Choroid plexus epithelial cell (primary cell): Measurements from ENCODE around the gene NAPB.
A peak's percentile ranks its signal among the peaks of the same experiment; 100 is the strongest.

Source experiments
- DNase-seq: peaks from one replicate; pipeline ENCODE4 v3.0.0-alpha.2; 2010; ENCODE audit warnings: low read depth
- H3K4me3 ChIP-seq: 2 replicates; pipeline ENCODE4 v1.5.1; 2011; ENCODE audit warnings: low read depth, mild to moderate bottlenecking, control low read depth, low read length, moderate library complexity
- TF ChIP-seq, protein P1 (sequence below): conservative IDR thresholded peaks from 2 replicates; pipeline ENCODE4 v1.5.1; 2011; ENCODE audit warnings: low read depth, mild to moderate bottlenecking, control low read depth, inconsistent platforms, low read length, moderate library complexity

Gene NAPB

DNA sequence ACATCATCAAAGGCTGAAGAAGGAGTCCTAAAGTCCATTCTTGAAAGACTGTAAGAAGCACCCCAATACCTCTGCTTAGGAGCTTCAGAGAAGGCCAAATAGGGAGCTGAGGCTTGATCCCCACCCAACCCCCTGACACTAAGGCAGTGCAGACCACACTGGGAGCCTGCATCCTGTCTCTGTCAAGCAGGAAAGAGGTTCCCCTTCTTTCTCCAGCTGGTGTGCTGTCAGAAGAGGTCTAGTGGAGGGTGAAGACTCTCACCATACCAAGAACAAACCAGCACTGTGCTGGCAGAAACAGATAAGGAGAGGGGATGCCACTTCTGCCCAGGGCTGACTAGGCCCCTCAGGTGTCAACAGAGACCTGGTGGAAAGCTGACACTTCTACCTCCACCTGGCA is 39.4 kb downstream of the NAPB start:
- no peak overlapping the region for H3K4me3 ChIP-seq
- DNase-seq = no peak
- TF ChIP-seq, protein P1, sequence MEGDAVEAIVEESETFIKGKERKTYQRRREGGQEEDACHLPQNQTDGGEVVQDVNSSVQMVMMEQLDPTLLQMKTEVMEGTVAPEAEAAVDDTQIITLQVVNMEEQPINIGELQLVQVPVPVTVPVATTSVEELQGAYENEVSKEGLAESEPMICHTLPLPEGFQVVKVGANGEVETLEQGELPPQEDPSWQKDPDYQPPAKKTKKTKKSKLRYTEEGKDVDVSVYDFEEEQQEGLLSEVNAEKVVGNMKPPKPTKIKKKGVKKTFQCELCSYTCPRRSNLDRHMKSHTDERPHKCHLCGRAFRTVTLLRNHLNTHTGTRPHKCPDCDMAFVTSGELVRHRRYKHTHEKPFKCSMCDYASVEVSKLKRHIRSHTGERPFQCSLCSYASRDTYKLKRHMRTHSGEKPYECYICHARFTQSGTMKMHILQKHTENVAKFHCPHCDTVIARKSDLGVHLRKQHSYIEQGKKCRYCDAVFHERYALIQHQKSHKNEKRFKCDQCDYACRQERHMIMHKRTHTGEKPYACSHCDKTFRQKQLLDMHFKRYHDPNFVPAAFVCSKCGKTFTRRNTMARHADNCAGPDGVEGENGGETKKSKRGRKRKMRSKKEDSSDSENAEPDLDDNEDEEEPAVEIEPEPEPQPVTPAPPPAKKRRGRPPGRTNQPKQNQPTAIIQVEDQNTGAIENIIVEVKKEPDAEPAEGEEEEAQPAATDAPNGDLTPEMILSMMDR = no peak

DNA sequence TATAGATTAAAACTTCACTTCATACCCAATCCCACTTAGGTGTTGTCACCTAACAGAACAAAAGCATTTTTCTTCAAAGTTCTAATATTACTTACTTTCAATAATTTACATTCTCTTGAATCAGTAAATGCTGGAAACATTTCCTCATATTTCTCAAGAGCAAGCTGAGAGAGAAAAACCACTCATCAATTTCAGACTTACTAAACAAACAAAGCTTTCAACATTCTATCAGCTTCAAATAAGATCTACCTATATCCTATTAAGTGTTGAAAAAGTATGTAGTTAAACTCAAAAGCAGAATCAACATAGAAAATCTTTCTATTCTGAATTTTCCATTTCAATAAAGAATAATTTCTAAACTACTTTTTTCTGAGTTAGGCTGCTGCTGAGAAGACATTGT is 41.5 kb downstream of the NAPB start:
- TF ChIP-seq, protein P1 = no peak
- no peak for DNase-seq
- H3K4me3 ChIP-seq = no peak overlapping the region

DNA sequence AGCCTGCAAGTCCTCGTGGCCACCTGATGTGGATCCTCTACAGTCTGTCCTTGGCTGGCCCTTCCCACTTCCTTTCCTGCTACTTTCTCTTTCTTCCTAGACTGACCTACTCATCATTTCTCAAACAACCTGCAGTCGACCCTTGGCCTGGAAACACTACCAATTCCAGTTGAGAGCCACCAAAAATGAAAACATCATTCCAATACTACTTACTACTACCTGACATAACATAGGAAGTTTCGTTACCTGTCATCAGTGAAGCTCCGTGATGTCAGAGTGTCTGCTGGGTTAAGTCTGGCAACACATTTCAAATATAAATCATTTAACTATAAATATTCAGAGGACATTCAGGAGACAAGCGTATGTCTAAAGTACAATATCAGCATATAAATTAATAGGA is 45.5 kb downstream of the NAPB start:
- DNase-seq = no peak
- TF ChIP-seq, protein P1 = no peak

DNA sequence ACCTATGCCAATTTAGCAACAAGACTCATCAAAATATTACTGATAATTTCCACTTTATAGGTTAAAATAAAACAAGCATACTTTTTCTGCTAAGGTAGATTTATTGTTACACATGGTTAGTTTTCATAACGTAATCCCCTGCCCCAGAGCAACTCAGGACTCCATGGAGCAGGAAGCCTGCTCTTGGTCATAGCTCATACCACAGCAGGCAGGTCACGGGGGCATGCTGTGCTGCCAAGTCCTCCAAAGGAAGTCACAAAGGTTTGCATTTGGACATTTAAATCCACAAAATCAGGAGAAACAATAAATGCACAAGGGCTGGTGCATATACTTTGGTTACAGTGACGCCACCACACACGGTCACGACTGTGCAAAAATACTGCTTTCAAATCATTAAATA is 46.8 kb downstream of the NAPB start:
- TF ChIP-seq, protein P1 = no peak
- DNase-seq = peak; percentile 56
- no peak overlapping the region for H3K4me3 ChIP-seq

More for the DNA sequence above, 45.5 kb downstream of the NAPB start:
- H3K4me3 ChIP-seq = no peak overlapping the region

DNA sequence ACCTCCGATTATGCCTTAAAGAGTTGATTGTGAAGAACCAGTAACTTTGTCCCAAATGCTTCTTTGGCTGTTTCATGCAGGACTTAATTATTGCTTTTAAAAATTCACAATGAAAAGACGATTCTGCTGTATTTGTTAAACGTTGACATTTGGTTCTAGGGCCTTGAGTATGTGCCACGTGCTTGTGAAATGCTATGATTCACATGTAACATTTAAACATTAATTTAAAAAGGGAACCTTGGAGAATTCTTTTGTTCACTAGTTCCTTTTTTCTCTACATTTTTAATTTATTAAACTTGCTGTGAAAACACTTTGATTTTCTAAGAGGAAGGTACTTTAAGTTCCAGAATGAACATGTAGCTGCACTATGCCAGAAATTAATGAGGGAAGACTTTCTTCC is 49.8 kb downstream of the NAPB start:
- no peak for DNase-seq
- no peak overlapping the region for H3K4me3 ChIP-seq

DNA sequence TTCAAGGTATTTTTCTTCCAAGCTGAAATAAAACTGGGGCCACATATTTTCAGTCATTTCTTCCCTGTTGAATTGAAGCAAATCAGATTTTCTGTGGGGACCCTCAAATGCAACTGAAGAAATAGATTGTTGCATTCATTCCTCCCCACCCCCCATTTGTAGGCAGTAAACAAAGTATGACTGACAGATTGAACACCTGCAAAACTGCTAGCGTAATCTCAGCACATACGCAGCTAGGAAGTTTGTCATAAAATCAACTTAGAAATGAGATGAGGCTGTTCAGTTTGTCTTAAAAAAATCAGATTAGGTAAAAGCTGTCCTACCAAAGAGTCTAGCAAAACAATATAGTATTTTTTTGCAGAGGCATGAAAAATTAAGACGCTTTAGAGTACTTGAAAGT is 50.4 kb downstream of the NAPB start:
- no peak for DNase-seq
- TF ChIP-seq, protein P1 = no peak
- H3K4me3 ChIP-seq = no peak overlapping the region

More for the DNA sequence above, 49.8 kb downstream of the NAPB start:
- TF ChIP-seq, protein P1 = no peak

DNA sequence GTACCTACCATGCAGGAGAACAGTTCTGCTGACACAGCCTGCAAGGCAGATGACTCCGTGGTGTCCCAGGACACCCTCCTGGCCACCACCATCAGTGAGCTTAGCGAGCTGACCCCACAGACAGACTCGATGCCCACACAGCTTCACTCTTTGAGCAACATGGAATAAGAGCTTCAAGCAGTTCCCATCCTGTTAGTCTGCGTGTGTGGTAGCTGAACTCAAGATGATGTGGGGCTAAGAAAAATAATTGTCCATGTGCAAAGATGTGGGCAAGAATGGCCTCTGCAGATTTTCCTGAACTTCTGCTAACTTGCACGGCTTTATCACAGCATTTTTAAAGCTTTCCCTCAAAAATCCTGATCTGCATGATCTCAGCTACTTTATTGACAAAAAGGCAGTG is 51.0 kb downstream of the NAPB start:
- H3K4me3 ChIP-seq = no peak overlapping the region
- DNase-seq = no peak
- TF ChIP-seq, protein P1 = no peak
